ENCODE results near the gene CHAD. TPM values are rescaled to one million over a fixed set of nuclear protein-coding genes. Genes with fewer than 3 reads are reported as not detected.

CHAD gene
- total RNA-seq, 1 experiment from 2014 or later: 0.57 TPM

DNA sequence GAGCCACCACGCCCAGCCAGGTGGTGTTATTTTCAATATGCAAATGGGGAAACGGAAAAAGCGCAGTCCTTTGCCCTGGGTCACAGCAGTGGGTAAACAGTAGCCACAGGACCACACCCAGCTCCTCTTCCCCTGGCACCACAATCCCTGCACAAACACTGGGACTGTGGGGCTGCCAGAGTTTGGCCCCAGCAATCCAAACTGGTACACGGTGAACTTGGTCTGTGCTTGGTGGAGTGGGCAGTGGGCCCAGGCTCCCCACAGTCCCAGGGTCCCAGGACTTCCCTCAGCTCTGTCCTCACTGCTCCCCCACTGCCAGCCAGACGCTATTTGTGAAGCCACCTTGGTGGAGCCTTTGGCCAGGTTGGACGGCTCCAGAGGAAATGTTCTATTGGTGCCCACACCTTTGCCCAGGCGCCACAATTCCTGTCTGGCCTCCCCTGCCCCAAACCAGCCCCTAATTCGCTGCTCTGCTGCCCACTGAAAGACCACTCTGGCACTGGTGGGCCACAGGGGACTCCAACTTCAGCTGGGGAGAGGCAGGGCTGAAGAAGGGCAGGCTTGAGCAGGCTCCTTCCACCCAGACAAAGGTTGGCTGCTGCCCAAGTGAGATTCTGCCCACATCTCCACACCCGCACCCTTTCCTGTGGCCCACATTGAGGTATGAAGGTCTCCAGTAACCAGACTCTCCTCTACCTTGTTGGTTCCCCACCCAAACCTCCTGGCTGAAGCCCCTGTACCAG is 2.1 kb downstream of the CHAD start:
- H3K23ac ChIP-seq (ENCODE audit: insufficient read length, low read depth, low read length): no peak overlapping the region
- H2BK20ac ChIP-seq (ENCODE audit: low read depth, low read length, poor library complexity, severe bottlenecking): no peak overlapping the region
- H3K4ac ChIP-seq (ENCODE audit: low read depth, low read length): no peak overlapping the region
- H3T11ph ChIP-seq (ENCODE audit: low read length): no peak overlapping the region
- H3K9me3 Mint-ChIP-seq: no peaks in the 10 kb centered on the region
- H4K91ac ChIP-seq (ENCODE audit: insufficient read length, low read depth, low read length): no peak overlapping the region
- no peak overlapping the region for H3K56ac ChIP-seq (ENCODE audit: insufficient read length, low read depth, low read length)
- H3K27ac Mint-ChIP-seq: no peak overlapping the region
- no peak overlapping the region for H2BK12ac ChIP-seq (ENCODE audit: insufficient read length, low read depth, low read length)
- H3K18ac ChIP-seq (ENCODE audit: insufficient read length, low read depth, low read length): no peak overlapping the region
- no peak overlapping the region for H4K5ac ChIP-seq (ENCODE audit: insufficient read length, low read depth, low read length)
- no peak overlapping the region for H2AFZ ChIP-seq (ENCODE audit: low read length)
- H2BK120ac ChIP-seq (ENCODE audit: low read depth, low read length, poor library complexity, severe bottlenecking): no peak overlapping the region
- no peak for DNase-seq
- no peak overlapping the region for H3K27ac ChIP-seq (ENCODE audit: insufficient read length, low read depth, low read length)
- H3K36me3 Mint-ChIP-seq (ENCODE audit: insufficient read depth in 1 of 3, low read depth in 3 of 3): peaks cover 0 to 4% (median 2%) of the 10 kb centered on the region in 3 experiments; a peak in 4 of 7 replicates
- H3K23me2 ChIP-seq (ENCODE audit: insufficient read length, low read depth, low read length, poor library complexity, severe bottlenecking): peaks cover 2% of the 10 kb centered on the region
- no peaks in the 10 kb centered on the region for H3K79me2 ChIP-seq (ENCODE audit: insufficient read depth, low read length)
- H3K27me3 Mint-ChIP-seq (ENCODE audit: low read depth): peaks cover 36% of the 10 kb centered on the region
- H2AK5ac ChIP-seq (ENCODE audit: insufficient read length, low read length): no peak overlapping the region
- no peak overlapping the region for H3K4me2 ChIP-seq (ENCODE audit: insufficient read depth, insufficient read length, low read length)
- TF ChIP-seq, protein P1, sequence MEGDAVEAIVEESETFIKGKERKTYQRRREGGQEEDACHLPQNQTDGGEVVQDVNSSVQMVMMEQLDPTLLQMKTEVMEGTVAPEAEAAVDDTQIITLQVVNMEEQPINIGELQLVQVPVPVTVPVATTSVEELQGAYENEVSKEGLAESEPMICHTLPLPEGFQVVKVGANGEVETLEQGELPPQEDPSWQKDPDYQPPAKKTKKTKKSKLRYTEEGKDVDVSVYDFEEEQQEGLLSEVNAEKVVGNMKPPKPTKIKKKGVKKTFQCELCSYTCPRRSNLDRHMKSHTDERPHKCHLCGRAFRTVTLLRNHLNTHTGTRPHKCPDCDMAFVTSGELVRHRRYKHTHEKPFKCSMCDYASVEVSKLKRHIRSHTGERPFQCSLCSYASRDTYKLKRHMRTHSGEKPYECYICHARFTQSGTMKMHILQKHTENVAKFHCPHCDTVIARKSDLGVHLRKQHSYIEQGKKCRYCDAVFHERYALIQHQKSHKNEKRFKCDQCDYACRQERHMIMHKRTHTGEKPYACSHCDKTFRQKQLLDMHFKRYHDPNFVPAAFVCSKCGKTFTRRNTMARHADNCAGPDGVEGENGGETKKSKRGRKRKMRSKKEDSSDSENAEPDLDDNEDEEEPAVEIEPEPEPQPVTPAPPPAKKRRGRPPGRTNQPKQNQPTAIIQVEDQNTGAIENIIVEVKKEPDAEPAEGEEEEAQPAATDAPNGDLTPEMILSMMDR (conservative IDR thresholded peaks at IDR 0.05): no peak
- no peaks in the 10 kb centered on the region for H3K79me1 ChIP-seq (ENCODE audit: insufficient read depth, low read depth, low read length, poor library complexity, severe bottlenecking)
- no CpG with 5 or more reads among the region's 9 CpGs for WGBS (ENCODE audit: extremely low coverage, insufficient read length, low lambda C conversion rate)
- no peak overlapping the region for H3K14ac ChIP-seq (ENCODE audit: insufficient read depth, low read length)
- H2BK5ac ChIP-seq (ENCODE audit: insufficient read length, low read length): no peak overlapping the region
- peaks cover 16 to 28% of the 10 kb centered on the region in 2 experiments for H3K4me1 Mint-ChIP-seq
- H4K20me1 ChIP-seq (ENCODE audit: control insufficient read depth, insufficient read depth, insufficient read length): no peaks in the 10 kb centered on the region
- no peaks in the 10 kb centered on the region for H3K9me3 ChIP-seq (ENCODE audit: control insufficient read depth, low read depth, low read length)
- H2BK15ac ChIP-seq (ENCODE audit: low read depth, low read length): no peak overlapping the region
- H3K4me1 ChIP-seq (ENCODE audit: insufficient read depth, low read length): peaks cover 3% of the 10 kb centered on the region; the same call in 1 of the 2 replicates
- H3K4me3 Mint-ChIP-seq: no peak overlapping the region
- H3K27me3 ChIP-seq (ENCODE audit: insufficient read depth, low read length): peaks cover 12% of the 10 kb centered on the region; the same call in 1 of the 2 replicates
- no peak overlapping the region for H3K9ac ChIP-seq (ENCODE audit: extremely low read depth, insufficient read length, low read length)
- H4K8ac ChIP-seq (replicated peaks; ENCODE audit: insufficient read length, low read depth, low read length): no peak overlapping the region

All from H9 (cell line).